ENCODE data around the gene REXO1. TPM values are rescaled to one million over a fixed set of nuclear protein-coding genes. Genes with fewer than 3 reads are reported as not detected.

The REXO1 gene
- total and polyA plus RNA-seq, 2 donors (not counting 1 experiment from before 2014, with no cell fraction given), result 72.6 to 898 TPM

DNA sequence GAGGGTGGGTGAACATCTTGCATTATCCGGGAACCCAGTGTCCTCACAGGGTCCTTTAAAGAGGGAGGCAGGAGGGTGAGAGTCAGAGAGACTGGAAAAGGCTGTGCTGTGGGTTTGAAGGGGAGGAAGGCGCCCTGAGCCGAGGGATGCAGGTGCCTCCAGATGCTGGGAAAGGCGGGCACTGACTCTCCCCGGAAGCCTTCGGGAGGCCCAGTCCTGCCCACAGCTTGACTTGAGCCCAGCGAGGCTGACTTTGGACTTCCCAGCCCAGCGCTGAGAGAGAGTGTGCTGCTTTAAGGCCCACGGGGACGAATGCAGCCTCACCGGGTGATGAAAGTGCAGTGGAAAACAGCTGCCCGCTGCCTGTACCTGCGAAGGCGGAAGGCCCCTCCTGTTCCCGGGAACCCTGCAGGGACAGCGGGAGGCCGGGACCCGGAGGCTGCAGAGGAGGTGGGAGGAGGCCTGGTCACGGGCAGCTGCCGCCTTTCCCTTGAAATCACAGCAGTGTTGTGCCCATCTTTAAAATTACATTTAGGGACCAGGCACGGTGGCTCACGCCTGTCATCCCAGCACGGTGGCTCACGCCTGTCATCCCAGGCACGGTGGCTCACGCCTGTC is 16.1 kb downstream of the REXO1 start:
- H3K4me1 Mint-ChIP-seq, result peaks cover 3% of the 10 kb centered on the region
- POLR2A ChIA-PET, result no interaction called here

More for the DNA sequence above, 16.1 kb downstream of the REXO1 start:
- Histone ChIP-seq H3K36me3 (replicated peaks in 1 of 2; ENCODE audit: control extremely low read depth in 1 of 2, control insufficient read depth in 1 of 2, extremely low read depth in 1 of 2, insufficient read depth in 2 of 2, low read length in 1 of 2) (peaks cover 0 to 22% of the 10 kb centered on the region in 2 experiments), H3K79me2 (ENCODE audit: control insufficient read depth, insufficient read depth, low read length) (peaks cover 84% of the 10 kb centered on the region), H3K9me3 (ENCODE audit: control extremely low read depth in 1 of 3, control insufficient read depth in 2 of 3, insufficient read depth in 1 of 3, low read length in 2 of 3) (no peaks in the 10 kb centered on the region), H3K27ac (ENCODE audit: low read length in 2 of 2) (no peak overlapping the region), H4K20me1 (ENCODE audit: control insufficient read depth, insufficient read depth, low read length, poor library complexity, severe bottlenecking) (peaks cover 97% of the 10 kb centered on the region), H3K27me3 (replicated peaks in 1 of 4; ENCODE audit: control extremely low read depth in 1 of 4, control insufficient read depth in 3 of 4, insufficient read depth in 4 of 4, low read length in 3 of 4) (no peaks in the 10 kb centered on the region), H3K4me2 (replicated peaks; ENCODE audit: low read depth, low read length, poor library complexity, severe bottlenecking) (no peak overlapping the region), H3K9ac (ENCODE audit: low read length) (no peak overlapping the region), H3K4me3 (ENCODE audit: control extremely low read depth in 1 of 5, extremely low read depth in 1 of 5, insufficient read depth in 1 of 5, low read depth in 2 of 5, low read length in 4 of 5) (no peak overlapping the region), H3K4me1 (ENCODE audit: control insufficient read depth in 2 of 2, insufficient read depth in 2 of 2, low read length in 2 of 2) (peaks cover 0 to 1% of the 10 kb centered on the region in 2 donors), H2AFZ (ENCODE audit: insufficient read depth, low read depth, low read length, poor library complexity, severe bottlenecking) (no peak overlapping the region)
- H3K9me3 Mint-ChIP-seq (ENCODE audit: insufficient read depth), result no peaks in the 10 kb centered on the region
- intact Hi-C loops (cut with micrococcal nuclease), result no loop called here
- no peak for TF ChIP-seq EZH2 (IDR thresholded peaks at IDR 0.05; ENCODE audit: borderline replicate concordance, insufficient read depth, low read depth, low read length, poor library complexity, severe bottlenecking)
- no peak for TF ChIP-seq CTCF (IDR thresholded peaks at IDR 0.05)
- H3K27me3 Mint-ChIP-seq, result no peaks in the 10 kb centered on the region
- ATAC-seq (ENCODE audit: low read depth), result no peak
- no peak for DNase-seq
- H3K4me3 Mint-ChIP-seq, result no peak overlapping the region
- CTCF ChIA-PET, result no interaction called here
- no peak overlapping the region for H3K27ac Mint-ChIP-seq
- 96% methylated on average over 25 of the region's 26 CpGs for WGBS (ENCODE audit: insufficient coverage)
